PC-3 (cell line): ENCODE measurements around the gene ROBO3. TPM values are rescaled to one million over a fixed set of nuclear protein-coding genes. Genes with fewer than 3 reads are reported as not detected.

ENCODE experiments used
- ATAC-seq: fragments of 200-7000 bp; cut with Tn5 transposase; 2 replicates; pipeline ENCODE4 v1.9.1; 2020; ENCODE audit warnings: mild to moderate bottlenecking, moderate library complexity
- BruUV-seq: library from RNA; stranded (reverse); fragments of 400-500 nt; replicated peaks from 2 replicates; lab custom pipeline; 2021; lab: Mats Ljungman, UMichigan
- CTCF ChIA-PET: fragments of 300-600 bp; sonication (Branson Sonifier 250); formaldehyde crosslinking; loops from one replicate; lab custom pipeline; 2022; ENCODE audit warnings: antibody characterized with exemption; lab: Charles Lee
- POLR2A ChIA-PET: fragments of 300-600 bp; sonication (Branson Sonifier 250); formaldehyde crosslinking; loops from one replicate; lab custom pipeline; 2022; ENCODE audit warnings: antibody characterized with exemption; ENCODE audit not compliant: unreplicated experiment; lab: Charles Lee
- DNase-seq: peaks from one replicate; pipeline ENCODE4 v3.0.0-alpha.2; 2015
- H2AFZ ChIP-seq: fragments of 300-600 bp; sonication (generic); 2 replicates; pipeline ENCODE4 v1.6.0; 2016; ENCODE audit warnings: antibody characterized with exemption, low read length
- H3F3A ChIP-seq: fragments of 300-600 bp; sonication (generic); one replicate; pipeline ENCODE4 v1.6.0; 2017; ENCODE audit warnings: antibody characterized with exemption, low read length, control low read depth, mild to moderate bottlenecking; ENCODE audit not compliant: unreplicated experiment
- H3K27ac ChIP-seq: fragments of 300-600 bp; sonication (generic); 2 replicates; pipeline ENCODE4 v1.5.1; 2016; ENCODE audit warnings: mild to moderate bottlenecking, low read length
- H3K27me3 ChIP-seq: fragments of 300-600 bp; sonication (generic); 2 replicates; pipeline ENCODE4 v1.6.1; 2016; ENCODE audit warnings: low read length, mixed read lengths
- H3K36me3 ChIP-seq: fragments of 300-600 bp; sonication (generic); 2 replicates; pipeline ENCODE4 v1.6.1; 2016; ENCODE audit warnings: low read depth, mixed run types, low read length, mixed read lengths
- H3K4me1 ChIP-seq: fragments of 300-600 bp; sonication (generic); 2 replicates; pipeline ENCODE4 v1.5.1; 2016; ENCODE audit warnings: low read length; ENCODE audit not compliant: insufficient read depth
- H3K4me2 ChIP-seq: fragments of 300-600 bp; sonication (generic); 2 replicates; pipeline ENCODE4 v1.6.0; 2016; ENCODE audit warnings: low read length
- H3K4me3 ChIP-seq: fragments of 300-600 bp; sonication (generic); 2 replicates; pipeline ENCODE4 v1.5.1; 2016; ENCODE audit warnings: mild to moderate bottlenecking, low read length, mixed read lengths
- H3K79me2 ChIP-seq: fragments of 300-600 bp; sonication (generic); 2 replicates; pipeline ENCODE4 v1.6.1; 2017; ENCODE audit warnings: low read length, mixed read lengths
- H3K9ac ChIP-seq: fragments of 300-600 bp; sonication (generic); 2 replicates; pipeline ENCODE4 v1.6.0; 2016; ENCODE audit warnings: mild to moderate bottlenecking, low read length
- H3K9me2 ChIP-seq: fragments of 300-600 bp; sonication (generic); replicated peaks from 2 replicates; pipeline ENCODE4 v1.6.1; 2016; ENCODE audit warnings: mixed run types, low read length, mixed read lengths
- H3K9me3 ChIP-seq: fragments of 300-600 bp; sonication (generic); 2 replicates; pipeline ENCODE4 v1.6.1; 2016; ENCODE audit warnings: low read length, mixed read lengths
- H4K20me1 ChIP-seq: fragments of 300-600 bp; sonication (generic); 2 replicates; pipeline ENCODE4 v1.6.1; 2016; ENCODE audit warnings: low read length, mixed read lengths
- EZH2 ChIP-seq: fragments of 300-600 bp; sonication (generic); IDR thresholded peaks from one replicate; pipeline ENCODE4 v1.6.1; 2017; ENCODE audit warnings: antibody characterized with exemption, mild to moderate bottlenecking, low read length; ENCODE audit not compliant: unreplicated experiment
- EZH2phosphoT487 ChIP-seq: fragments of 300-600 bp; sonication (generic); IDR thresholded peaks from 2 replicates; pipeline ENCODE4 v1.6.1; 2018; ENCODE audit warnings: mild to moderate bottlenecking, antibody characterized with exemption, low read length, borderline replicate concordance
- intact Hi-C: fragments of 100-400 bp; cut with micrococcal nuclease; formaldehyde crosslinking; loops from 2 replicates; pipeline ENCODE4 v1.9.0; 2023
- total RNA-seq: library from RNA; depleted of rRNA; stranded (reverse); fragments of >200 nt; gene quantifications from 2 replicates; pipeline ENCODE4 v1.2.3, GENCODE V29; 2014
- TF ChIP-seq, protein P1 (sequence below): fragments of 300-600 bp; sonication (generic); conservative IDR thresholded peaks from 2 replicates; pipeline ENCODE4 v1.5.1; 2017; ENCODE audit warnings: antibody characterized with exemption, low read depth, mild to moderate bottlenecking, low read length

The ROBO3 gene
- total RNA-seq, 1 experiment from 2014 or later = 18.5 TPM

DNA sequence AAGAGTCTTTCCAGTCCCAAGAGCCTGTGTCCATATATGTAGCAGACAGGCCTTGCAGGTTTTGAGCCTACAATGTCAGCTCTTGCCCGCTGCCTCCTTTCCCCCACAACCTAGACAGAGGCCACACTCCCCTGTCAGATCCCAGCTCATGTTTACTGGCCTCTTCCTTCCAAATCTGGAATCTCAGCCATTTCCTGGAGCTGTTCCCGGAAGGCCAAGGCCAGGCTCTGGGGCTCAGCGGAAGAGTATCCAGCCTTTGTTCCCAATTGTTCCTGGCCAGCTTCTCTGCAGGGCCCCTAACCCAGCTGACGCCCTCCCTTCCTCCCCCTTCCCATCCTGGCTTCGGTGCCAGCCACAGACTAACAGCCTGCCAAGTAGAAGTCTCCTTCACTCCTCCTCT lies 33.5 kb downstream of the ROBO3 start:
- Histone ChIP-seq H2AFZ (peak overlapping the region; percentile 63), H3K79me2 (0 out of 2 replicates have a peak, but pooled peaks cover 4% of the 10 kb centered on the region), H3K36me3 (no peaks in the 10 kb centered on the region), H3K4me1 (peaks cover 80% of the 10 kb centered on the region), H3K27ac (peak overlapping the region; percentile 88), H3K4me3 (peak overlapping the region; percentile 19; the same call in 1 of the 2 replicates), H3F3A (peaks cover 15% of the 10 kb centered on the region), H3K27me3 (no peaks in the 10 kb centered on the region), H3K9me3 (no peaks in the 10 kb centered on the region), H3K9ac (peak overlapping the region; percentile 58), H3K4me2 (peak overlapping the region; percentile 71), H3K9me2 (no peaks in the 10 kb centered on the region), H4K20me1 (no peaks in the 10 kb centered on the region)
- ATAC-seq (peak; percentile 49), DNase-seq (peak; percentile 86)
- ChIA-PET CTCF (interaction anchor here (0.5 to 1.7 kb wide), 4 partner anchors 23 to 496 kb away, joined by 3 to 20 read pairs (median 10); partner anchors contain the start of gene CCDC15), POLR2A (interaction anchor here (0.8 to 1.8 kb wide), 2 partner anchors 23 to 56 kb away, joined by 3 to 17 read pairs; partner anchors contain the start of gene CCDC15)
- intact Hi-C loops = loop anchor here (1.0 kb wide), 2 partner anchors 22 to 61 kb away; no protein-coding TSS in a partner anchor
- TF ChIP-seq, protein P1, sequence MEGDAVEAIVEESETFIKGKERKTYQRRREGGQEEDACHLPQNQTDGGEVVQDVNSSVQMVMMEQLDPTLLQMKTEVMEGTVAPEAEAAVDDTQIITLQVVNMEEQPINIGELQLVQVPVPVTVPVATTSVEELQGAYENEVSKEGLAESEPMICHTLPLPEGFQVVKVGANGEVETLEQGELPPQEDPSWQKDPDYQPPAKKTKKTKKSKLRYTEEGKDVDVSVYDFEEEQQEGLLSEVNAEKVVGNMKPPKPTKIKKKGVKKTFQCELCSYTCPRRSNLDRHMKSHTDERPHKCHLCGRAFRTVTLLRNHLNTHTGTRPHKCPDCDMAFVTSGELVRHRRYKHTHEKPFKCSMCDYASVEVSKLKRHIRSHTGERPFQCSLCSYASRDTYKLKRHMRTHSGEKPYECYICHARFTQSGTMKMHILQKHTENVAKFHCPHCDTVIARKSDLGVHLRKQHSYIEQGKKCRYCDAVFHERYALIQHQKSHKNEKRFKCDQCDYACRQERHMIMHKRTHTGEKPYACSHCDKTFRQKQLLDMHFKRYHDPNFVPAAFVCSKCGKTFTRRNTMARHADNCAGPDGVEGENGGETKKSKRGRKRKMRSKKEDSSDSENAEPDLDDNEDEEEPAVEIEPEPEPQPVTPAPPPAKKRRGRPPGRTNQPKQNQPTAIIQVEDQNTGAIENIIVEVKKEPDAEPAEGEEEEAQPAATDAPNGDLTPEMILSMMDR = no peak
- TF ChIP-seq EZH2phosphoT487 (no peak), EZH2 (no peak)
- BruUV-seq = TSS peak; percentile 24

DNA sequence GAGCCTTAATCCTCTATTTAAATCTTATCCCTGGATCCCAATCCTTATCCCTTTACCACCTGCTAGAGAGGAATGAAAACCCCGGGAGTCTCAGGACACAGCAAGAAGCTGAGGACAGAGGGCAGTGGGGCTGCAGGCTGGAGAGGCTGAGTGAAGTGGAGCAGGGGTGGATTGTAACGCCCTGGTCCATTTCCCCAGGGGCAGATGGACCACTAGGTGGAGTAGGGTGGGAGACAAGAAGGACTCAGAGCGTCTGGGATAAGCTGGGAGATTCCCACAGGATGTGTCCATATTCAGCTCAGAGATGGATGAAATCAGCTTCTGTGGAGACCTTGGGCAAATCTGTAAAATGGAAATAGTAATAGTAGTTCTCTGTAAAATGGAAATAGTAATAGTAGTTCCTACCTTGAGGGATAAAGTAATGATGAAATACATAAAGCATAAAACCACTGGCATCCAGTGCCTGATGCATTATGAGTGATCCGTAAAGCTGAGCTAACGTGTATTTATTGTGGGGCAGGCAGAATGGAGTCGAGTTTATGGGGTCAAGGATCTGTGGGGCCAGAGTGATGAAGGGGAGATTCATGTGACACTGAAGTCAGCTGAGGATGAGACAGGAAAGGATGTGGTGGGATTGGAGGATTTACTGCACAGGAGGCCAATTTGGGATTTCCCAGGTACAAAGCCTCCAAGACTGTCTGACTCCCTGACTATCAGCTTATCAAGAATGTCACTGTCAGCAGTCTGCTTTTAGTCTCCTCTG lies 34.3 kb downstream of the ROBO3 start:
- DNase-seq = peak; percentile 55
- TSS peak; percentile 71 for BruUV-seq
- H2AFZ ChIP-seq = peak overlapping the region; percentile 63; the same call in 1 of the 2 replicates
- H3K9ac ChIP-seq = peak overlapping the region; percentile 58
- no peaks in the 10 kb centered on the region for H3K9me3 ChIP-seq
- H3F3A ChIP-seq = peaks cover 15% of the 10 kb centered on the region
- no peak for ATAC-seq
- CTCF ChIA-PET = interaction anchor here (1.6 to 1.7 kb wide), 2 partner anchors 23 to 54 kb away, joined by 8 to 20 read pairs; partner anchors contain the start of gene CCDC15
- H3K4me3 ChIP-seq = peak overlapping the region; percentile 19; the same call in 1 of the 2 replicates
- peaks cover 77% of the 10 kb centered on the region for H3K4me1 ChIP-seq
- H3K36me3 ChIP-seq = no peaks in the 10 kb centered on the region
- peak overlapping the region; percentile 88 for H3K27ac ChIP-seq
- POLR2A ChIA-PET = interaction anchor here (1.4 to 1.8 kb wide), 2 partner anchors 23 to 54 kb away, joined by 3 to 17 read pairs; partner anchors contain the start of gene CCDC15
- 0 out of 2 replicates have a peak, but pooled peaks cover 4% of the 10 kb centered on the region for H3K79me2 ChIP-seq
- H3K9me2 ChIP-seq = no peaks in the 10 kb centered on the region
- H3K4me2 ChIP-seq = peak overlapping the region; percentile 71
- intact Hi-C loops = loop anchor here (1.0 kb wide), 1 partner anchor 55 kb away; the partner anchor contains the start of gene CCDC15
- H3K27me3 ChIP-seq = no peaks in the 10 kb centered on the region
- no peaks in the 10 kb centered on the region for H4K20me1 ChIP-seq
- TF ChIP-seq, protein P1 = 0 out of 2 replicates have a peak, but pooled peaks have one; percentile 14
- no peak for TF ChIP-seq EZH2phosphoT487
